Right hindlimb (tissue), 1 donor: Measurements from ENCODE around the gene GBP1.

Experiments
- DNase-seq: peaks from one replicate; pipeline ENCODE4 v3.0.0-alpha.2; 2018

The GBP1 gene

DNA sequence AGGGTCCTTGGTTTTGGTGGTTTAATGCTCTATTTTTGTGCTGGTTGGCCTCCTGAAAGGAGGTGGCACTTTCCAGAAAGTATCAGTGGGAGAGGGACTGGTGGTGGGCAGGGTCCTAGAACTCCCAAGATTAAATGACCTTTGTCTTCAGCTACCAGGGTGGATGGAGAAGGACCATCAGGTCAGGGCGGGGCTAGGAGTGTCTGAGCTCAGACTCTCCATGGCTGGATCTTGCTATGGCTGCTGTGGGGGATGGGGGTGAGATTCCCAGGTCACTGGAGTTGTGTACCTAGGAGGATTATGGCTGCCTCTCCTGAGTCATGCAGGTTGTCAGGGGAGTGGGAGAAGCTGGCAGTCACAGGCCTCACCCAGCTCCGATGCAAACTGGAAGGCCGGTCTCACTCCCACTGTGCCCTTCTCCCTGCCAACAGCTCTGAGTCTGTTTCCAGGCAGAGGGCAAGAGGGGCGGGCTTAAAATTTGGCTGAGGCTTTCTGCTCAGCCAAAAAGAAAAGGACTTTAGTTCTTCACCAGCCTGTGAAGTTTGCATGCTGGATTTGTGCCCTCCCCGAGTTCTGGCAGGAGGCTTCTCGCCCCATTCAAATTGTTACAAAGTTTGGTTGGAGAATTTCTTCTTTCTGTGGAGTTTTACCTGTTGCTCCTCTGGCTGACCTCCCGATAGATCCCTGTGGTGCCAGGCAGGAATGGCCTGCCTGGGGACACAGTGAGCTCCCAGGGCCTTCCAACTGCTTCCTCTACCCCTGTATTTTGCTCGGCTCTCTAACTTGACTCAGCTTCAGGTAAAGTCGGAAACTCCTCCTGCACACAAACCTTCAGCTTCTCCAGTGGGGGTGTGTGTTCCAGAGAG lies 59.5 kb downstream of the GBP1 start:
- DNase-seq = no peak
